Stimulated activated CD4-positive, alpha-beta T cell treated with anti-CD3 and anti-CD28 coated beads, Interleukin-12 subunit alpha, Interleukin-12 subunit beta, amount 100 ng/mL, for 48 hours (primary cell): ENCODE measurements around the gene RDH13.
"Not testable (repeated sequence)": the region's sequence is repeated elsewhere in the genome, so short reads cannot be mapped to it uniquely, and the experiment has no call there.

Source experiments
- DNase-seq, 3 donors: peaks; one replicate each; pipeline ENCODE4 v3.0.0-alpha.2; 2020; ENCODE audit warnings: low read depth in 2 of 3, low spot score in 1 of 3

RDH13 gene

DNA sequence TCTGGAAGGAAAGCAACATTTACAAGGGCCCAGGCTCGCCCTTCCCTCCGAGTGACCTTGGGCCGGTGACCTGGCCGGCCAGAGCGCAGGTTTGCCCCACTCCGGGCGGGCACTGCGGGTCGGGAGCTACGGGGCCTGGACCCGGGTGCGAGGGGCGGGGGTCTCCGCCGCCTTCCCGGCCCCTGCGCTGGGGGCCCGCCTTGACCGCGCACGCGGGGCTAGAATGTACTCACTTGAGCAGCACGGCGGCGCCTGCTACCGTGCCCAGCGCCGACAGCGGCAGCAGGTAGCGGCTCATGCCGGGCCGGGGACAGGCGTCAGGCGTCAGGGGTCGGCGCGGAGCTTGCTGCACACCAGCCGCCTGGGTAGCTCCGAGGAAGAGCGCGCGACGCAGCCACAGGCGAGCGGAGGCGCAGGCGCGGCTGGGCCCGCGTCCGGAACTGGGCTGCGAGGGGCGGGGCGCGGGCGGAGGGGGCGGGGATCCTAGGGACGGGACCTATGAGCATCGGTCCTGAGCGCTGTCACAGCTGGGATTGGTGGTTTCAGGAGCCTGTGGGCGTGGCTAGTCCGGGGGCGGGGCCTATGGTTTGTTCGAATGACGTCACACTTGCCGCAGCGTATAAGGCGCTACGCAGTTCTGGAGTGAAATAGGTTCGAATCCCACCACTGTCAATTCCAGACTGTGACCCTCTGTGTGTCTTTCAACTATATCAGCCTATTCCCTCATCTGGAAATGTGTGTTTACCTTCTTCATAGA is at the start of gene RDH13:
Gene RDH13, minus strand, starts transcription at position 414 of the 757 bp plus-strand sequence. Its CDS starts 116 bp downstream, at position 298.
- peak; percentile 98 to 100 (median 99) for DNase-seq

GRCh38 chr19:55112246-55112776 is 49.4 kb upstream of the RDH13 start:
- DNase-seq = no peak

GRCh38 chr19:55111238-55111831 is 48.4 kb upstream of the RDH13 start:
- DNase-seq = no peak

DNA sequence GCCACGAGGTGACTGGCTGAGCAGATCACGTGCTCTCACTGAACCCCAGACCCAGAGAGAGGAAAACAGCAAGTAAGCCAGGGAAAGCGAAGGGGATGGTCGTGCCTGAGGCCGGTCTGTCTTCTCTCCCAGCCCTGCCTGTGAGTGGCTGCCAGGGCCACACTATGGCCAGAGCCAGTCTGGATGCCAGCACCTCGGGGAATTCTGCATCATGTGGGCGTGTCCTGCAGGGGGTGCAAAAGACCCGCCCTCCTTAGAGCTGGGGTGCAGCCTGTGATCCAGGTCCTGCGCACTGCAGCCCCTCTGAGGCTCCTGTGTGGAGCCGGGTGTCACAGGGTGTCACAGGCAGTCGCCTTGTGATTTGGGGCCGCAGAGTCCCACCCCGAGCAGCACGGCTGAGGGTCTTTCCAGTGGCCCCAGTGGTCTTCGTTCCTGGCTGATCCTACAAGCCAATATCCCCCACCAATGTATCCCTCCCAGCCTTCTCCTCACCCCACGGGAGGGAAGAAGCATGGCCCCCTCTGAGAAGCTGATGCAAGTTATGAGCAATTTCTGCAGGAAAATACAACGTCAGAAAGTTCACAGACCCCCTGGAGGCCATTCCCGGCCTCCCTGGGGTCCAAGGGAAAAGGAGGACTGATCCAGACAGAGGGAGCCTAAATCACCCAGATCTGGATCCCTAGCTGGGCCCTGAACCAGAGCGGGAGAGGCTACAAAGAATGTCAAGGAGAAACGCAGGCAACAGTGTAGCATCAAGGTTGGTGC is 46.8 kb upstream of the RDH13 start:
- no peak for DNase-seq

DNA sequence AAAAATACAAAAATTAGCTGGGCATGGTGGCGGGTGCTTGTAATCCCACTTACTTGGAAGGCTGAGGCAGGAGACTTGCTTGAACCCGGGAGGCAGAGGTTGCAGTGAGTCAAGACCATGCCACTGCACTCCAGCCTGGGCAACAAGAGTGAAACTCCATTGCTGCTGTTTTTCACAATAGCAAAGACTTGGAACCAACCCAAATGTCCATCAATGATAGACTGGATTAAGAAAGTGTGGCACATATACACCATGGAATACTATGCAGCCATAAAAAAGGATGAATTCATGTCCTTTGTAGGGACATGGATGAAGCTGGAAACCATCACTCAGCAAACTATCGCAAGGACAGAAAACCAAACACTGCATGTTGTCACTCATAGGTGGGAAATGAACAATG is 44.3 kb upstream of the RDH13 start:
- DNase-seq = not testable (repeated sequence)

DNA sequence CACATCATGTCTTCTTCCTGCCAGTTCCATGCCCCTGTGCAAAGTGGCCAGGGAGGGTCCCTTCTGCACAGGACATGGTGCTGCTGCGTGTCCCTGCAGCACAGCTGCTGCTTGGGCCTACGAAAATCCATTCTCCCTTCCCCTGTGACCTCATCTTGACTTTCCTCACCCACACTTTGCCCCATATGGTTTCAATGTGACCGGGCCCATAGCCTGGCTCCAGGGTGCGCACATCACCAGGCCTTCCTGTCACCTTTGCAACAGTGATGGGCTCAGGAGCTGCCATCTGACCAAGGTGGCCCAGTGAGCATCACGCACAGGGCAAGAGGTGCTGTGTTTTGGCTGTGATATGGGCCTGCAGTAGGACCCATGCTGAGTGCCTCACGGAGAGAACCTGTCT is 43.6 kb upstream of the RDH13 start:
- DNase-seq = no peak

- no peak for DNase-seq
Measured at GRCh38 chr19:55105237-55105636, 42.3 kb upstream of the RDH13 start.

DNA sequence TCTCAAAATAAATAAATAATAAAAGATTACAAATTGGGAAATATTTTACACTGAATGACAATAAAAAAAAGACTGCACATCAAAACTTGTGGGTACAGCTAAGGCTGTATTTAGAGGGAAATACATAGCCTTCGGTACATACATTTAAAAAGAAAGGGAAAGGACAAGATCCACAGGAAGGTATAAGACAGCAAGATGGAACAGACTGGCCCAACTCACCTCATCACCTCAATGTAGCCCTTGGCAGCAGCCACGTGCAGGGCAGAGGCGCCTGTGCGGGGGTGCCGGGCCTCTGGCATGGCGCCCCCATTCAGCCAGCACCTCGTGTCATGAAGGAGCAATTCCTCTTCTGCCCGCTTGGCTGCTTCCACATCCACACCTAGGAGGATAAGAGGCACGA is 40.2 kb upstream of the RDH13 start:
- DNase-seq = no peak

GRCh38 chr19:55101261-55101660 is 38.3 kb upstream of the RDH13 start:
- no peak for DNase-seq

DNA sequence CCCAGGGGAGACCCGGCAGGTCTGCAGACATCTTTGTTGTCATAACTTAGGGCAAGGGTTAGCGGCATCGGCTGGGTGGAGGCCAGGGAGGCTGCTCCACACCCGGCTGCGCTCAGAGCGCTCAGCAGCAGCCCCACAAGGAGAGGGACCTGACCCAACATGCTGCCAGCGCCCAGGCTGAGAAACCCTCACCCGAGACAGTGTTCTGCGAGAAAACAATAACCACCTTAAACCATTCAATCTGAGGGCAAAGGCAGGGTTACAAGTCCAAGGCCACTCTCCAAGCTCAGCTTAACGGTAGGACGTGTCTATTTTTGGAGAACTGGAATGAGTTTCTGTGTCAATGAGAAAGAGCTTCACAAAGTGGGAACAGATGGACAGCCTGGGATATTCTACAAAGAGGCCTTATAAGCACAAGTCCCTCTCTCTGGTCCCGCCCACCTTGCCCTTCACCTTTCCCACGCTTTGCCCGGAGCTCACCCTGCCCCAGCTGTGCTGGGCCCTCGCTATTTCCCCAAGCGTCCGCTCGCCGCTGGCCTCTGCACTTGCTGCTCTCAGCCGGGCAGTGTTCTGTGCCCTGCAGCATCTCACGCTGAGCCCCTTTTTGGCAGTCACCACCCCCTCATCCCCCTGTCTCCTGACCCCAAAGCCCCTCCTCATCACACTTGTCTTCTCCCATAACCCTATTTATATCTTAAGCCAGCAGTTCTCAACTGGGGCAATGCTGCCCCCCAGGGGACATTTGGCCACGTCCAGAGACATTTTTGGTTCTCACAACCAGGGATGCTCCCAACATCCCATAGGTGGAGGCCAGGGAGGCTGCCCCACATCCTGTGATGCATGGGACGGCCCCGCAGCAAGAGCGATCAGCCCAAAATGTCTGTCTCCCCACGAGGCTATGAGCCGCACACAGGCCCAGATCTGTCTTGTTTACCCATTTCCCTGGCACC is 36.9 kb upstream of the RDH13 start:
- no peak for DNase-seq

GRCh38 chr19:55098716-55099556 is 36.0 kb upstream of the RDH13 start:
- no peak for DNase-seq

DNA sequence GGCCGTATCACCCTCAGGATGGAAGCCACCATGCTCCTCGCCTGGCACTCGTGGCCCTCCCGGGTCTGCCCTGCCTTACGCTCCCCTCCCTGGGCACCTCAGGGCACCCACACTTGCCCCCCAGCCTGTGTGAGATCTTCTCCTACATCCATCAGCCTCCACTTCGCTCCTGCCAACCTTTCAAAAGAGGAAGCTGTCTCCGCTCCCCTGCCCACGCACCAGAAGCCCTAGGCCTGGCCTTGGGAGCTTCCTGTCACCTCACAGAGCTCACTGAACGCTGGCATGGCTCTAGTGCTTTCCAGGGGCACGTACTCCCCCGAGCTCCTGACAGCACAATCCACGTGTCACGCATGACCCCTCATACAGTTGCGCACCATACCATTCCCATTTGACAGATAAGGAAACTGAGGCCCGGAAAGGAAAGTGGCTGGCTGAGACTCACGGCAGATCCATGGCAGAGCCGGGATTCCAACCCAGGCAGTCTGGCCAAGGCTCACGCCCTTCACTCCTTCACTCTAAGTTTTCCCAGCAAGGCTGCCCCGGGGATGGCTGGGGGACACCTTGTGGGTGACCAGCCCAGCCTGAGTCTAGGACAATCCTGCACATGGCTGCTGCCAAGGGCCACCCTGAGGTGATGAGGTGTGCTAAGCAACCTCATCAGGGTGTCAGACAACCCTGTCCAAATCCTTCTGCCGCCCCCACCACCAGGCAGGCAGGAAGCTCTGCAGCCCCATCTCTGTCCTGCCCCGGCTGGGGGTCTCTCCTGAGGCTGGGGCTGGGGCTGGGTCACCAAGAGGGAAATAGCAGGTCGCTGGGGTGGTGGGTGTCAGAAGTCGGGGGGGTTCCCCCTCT is 35.1 kb upstream of the RDH13 start:
- no peak for DNase-seq

DNA sequence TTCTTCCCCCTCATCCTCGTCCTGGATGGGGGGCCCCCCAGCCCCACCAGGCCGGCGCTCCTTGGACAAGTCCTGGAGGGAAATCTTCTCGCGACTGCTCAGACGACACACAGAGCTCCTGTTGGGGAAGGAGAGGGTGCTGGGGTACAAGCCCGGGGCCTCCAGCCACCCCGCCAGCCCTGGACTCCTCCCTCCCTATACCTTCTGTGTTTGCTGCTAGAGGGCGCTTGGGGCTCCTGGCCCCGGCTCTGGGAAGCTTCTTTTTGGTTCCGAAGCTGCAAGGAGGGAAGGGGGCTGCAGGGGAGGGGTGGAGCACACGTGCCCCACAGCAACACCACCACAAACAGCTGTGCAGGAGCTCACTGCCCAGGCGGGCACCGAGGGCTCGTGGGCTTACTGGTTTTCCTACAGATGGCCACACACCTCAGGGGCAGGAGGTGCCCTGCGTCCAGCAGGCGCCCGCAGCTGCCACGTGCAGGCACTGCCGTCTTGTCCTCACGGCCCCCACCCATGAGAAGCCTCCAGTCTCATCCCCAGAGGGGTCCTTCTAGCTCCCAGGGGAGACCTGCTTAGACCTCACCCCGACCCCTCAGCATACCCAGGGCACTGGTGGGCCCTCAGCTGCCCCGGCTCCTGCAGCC is 33.2 kb upstream of the RDH13 start:
- no peak for DNase-seq

DNA sequence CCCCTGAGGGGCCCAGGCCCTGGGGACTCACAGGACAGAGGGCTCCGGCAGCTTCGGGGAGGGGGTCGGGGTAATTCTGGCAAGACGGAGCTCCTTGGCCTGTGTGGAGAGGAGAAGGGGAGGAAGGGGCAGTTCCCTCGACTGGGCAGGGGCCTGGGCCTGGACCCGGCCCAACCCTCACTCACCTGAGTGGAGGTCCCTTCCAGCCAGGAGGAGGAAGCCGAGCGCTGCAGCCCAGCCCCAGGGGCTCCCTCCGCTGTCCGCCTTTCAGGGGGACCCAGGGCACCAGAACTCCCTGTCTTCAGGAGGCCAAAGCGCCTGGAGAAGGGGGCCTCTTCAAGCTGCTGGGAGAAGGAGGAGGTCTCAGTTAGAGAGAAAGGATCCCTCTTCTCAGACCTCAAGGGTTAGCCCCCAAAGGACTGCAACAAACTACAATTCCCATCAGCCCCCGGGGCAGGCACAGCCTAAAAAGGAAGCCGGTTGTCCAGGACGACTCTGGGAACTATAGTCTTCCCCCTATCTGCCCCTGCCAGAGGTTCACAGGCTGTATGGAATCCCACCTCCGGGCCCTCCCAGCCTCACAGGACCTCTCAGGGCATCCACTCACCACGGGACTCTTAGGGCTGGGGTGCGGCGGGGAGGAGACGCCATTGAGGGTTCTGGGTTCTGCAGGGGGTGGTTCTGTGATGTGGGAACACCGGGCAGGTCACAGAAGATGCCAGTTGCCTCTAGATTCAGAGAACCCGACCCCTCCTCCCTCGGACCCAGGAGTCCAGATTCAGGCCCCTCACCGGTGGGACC is 32.5 kb upstream of the RDH13 start:
- no peak for DNase-seq

GRCh38 chr19:55094456-55095259 is 31.7 kb upstream of the RDH13 start:
- no peak for DNase-seq

DNA sequence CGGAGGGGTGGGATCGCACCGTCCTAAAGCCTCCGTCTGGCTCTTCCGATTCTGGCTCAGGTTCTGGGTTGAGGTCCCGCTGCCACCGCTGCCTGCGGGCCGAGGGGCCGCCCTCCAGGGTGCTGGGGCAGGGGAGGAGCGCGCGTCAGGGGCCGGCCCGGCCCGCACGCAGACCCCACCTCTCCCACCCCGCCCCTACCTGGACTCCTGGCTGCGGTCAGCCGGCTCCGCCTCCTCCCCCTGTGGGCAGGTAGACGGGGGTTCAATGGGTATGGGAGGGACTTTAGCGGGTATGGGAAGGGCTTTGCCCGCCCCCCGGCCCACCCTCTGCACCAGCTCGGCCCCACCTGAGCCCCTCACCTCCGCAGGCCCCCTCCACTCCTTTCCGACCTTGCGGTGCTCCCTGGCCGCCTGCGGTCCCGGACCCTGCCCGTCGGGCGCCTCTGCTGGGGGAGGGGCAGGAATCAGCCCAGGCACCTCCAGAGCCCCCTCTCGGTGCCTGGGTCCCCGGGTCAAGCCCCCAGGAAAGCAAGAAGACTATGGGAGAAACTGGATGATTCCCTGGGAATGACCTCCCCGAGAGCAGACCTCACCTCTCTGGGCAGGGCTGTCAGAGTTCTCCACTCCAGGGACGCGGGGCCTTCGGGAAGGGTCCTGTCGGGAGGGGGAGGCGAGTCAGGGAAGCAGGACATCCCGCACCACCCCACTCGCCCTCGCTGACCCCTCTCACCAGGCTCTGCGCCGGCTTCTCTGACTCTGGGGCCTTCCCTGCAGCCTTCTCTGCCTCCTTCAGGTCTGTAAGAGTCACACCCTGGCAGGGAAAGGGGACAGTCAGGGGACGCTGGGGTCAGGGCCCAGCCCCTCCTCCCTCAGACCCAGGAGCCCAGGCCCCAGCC is 29.7 kb upstream of the RDH13 start:
- DNase-seq = no peak
